Omental fat pad (tissue), 4 donors: ENCODE data around the gene CNNM2. TPM values are rescaled to one million over a fixed set of nuclear protein-coding genes. Genes with fewer than 3 reads are reported as not detected.

Experiments
- ATAC-seq: fragments of 150-250 bp; one replicate; pipeline ENCODE4 v1.9.1; 2016; ENCODE audit warnings: mild to moderate bottlenecking, moderate library complexity; ENCODE audit not compliant: low FRiP score
- DNase-seq: peaks from one replicate; pipeline ENCODE4 v3.0.0-alpha.2; 2019; ENCODE audit warnings: low spot score
- total RNA-seq, 4 donors: library from RNA; depleted of rRNA; stranded (reverse); fragments of >200 nt; gene quantifications; one replicate each; pipeline ENCODE4 v1.1.0, GENCODE V29; 2016
- TF ChIP-seq, protein P1 (sequence below), 3 donors: fragments of 450-650 bp; IDR thresholded peaks; one replicate each; pipeline ENCODE4 v1.5.1; 2016 to 2017; ENCODE audit warnings: antibody characterized with exemption in 3 of 3, mild to moderate bottlenecking in 3 of 3, moderate library complexity in 2 of 3

Gene CNNM2
- total RNA-seq, 4 donors from 2014 or later = 2.3 to 9.8 (median 3.2) TPM

DNA sequence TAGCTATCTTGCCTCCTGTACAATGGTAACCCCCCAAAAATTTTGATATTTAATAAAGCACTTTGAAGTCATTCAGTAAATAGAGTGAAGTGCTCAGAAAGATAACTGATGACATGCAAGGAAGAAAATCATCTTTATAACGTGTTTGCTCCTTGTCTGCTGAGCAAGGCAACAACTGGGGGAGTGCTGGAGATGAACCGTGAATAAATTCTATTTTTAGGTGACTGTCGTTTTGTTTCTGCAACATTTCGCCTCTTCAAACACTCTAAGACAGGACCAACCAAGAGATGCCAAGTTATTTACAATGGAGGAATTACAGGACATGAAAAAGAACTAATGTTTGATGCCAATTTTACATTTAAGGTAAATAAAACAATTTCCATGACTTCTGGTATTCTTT, 39.5 kb upstream of the CNNM2 start:
- TF ChIP-seq, protein P1, sequence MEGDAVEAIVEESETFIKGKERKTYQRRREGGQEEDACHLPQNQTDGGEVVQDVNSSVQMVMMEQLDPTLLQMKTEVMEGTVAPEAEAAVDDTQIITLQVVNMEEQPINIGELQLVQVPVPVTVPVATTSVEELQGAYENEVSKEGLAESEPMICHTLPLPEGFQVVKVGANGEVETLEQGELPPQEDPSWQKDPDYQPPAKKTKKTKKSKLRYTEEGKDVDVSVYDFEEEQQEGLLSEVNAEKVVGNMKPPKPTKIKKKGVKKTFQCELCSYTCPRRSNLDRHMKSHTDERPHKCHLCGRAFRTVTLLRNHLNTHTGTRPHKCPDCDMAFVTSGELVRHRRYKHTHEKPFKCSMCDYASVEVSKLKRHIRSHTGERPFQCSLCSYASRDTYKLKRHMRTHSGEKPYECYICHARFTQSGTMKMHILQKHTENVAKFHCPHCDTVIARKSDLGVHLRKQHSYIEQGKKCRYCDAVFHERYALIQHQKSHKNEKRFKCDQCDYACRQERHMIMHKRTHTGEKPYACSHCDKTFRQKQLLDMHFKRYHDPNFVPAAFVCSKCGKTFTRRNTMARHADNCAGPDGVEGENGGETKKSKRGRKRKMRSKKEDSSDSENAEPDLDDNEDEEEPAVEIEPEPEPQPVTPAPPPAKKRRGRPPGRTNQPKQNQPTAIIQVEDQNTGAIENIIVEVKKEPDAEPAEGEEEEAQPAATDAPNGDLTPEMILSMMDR (IDR thresholded peaks at IDR 0.05) = no peak
- ATAC-seq (no peak), DNase-seq (no peak)

DNA sequence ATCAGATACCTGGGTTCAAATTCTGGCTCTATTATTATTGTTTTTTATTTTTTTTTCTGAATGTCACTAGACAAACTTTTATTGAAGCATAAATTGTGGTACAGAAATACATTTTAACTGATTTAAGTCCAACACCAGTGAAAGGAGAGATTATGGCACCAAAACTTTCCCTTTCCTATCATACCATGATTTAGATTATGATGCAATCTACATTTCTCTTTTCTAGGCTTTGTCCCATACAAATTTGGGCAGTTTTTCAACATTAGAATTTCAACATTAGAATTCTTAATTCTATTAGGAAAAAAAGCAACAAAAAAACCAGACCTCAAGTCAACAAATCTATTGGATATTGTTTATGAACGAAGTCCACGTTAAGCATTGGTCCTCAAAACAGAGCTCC, 37.8 kb upstream of the CNNM2 start:
- DNase-seq = no peak
- no peak for ATAC-seq
- TF ChIP-seq, protein P1 (IDR thresholded peaks at IDR 0.05) = no peak

DNA sequence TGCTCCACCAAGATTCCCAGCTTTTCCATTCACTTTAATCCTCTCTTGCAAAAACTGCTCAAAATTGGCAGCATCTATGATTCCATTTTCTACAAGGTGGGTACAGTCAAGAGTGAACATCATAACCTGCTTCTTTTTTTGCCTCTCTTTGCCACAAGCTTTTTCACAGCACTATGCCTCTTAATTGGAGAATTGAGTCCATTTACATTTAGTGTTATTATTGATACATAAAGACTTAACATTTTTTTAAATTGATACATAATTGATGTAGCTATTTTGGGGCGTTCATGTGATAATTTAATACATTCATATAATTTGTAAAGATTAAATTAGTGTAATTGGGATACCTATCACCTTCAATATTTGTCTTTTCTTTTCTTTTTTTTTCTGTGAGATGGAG, 30.0 kb upstream of the CNNM2 start:
- TF ChIP-seq, protein P1 (IDR thresholded peaks at IDR 0.05) = no peak
- ATAC-seq = no peak
- DNase-seq = no peak

DNA sequence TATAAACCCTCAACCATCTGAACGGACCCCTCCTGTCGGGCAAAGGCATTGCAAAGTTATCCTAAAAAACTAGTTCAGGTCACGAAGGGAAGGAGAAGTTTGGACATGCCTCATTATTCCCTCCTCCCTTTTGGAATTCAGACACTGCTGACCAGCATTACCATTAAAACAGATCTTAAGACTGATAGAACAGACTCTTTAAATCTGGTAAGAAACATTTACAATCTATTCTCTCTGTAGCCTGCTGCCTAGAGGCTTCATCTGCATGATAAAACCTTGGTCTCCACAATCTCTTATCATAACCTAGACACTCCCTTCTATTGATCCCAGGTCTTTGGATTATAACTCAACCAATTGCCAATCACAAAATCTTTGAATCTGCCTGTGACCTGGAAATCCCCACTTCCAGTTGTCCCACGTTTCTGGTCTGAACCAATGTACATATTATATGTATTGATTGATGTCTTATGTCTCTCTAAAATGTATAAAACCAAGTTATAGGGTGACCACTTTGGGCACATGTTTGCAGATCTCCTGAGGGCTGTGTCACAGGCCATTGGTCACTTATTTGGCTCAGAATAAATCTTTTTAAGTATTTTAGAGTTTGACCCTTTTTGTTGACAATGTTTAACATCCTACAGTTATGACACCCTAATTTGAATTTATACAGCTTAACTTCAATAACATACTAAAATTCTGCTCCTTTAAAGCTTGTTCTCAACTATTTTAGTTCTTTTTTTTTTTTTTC, 23.5 kb upstream of the CNNM2 start:
- DNase-seq (no peak), ATAC-seq (no peak)
- TF ChIP-seq, protein P1 (IDR thresholded peaks at IDR 0.05) = no peak

DNA sequence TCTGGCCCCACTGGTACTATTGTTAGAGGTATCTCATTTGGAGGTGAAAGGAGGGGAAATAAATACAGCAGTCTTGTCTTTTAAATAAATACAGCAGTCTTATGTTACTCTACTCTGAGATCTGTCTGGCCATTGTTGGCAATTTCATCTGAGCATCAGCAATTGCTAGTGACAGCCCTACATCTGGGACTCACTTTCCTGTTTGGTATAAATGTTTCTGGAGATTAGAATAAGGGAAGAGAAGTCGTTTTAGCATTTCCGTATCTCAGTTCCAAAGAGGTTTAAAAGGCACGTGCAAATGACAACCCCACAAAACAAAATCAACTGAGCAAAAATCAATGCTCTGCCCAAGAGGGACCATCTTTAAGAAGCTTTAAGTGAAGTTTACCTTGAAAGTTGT, 18.1 kb upstream of the CNNM2 start:
- DNase-seq (no peak), ATAC-seq (no peak)
- TF ChIP-seq, protein P1 (IDR thresholded peaks at IDR 0.05) = no peak

DNA sequence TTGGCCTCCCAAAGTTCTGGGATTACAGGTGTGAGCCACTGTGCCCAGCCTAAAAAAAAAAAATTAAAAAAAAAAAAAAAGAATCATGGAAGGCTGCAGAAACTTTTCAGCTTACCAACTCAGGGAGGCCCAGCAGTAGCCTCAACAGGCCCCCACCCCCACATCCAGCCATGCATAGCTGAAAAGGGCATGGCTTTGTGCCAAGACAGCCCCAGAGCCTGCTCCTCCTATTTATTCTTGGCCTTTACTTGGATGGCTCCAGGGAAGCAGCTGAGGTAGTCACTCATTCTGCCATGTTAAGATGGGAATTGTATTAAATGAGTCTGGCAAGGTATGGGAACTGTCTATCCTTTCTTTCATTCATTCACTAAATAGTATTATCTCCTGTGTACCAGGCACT, 13.7 kb upstream of the CNNM2 start:
- no peak for ATAC-seq
- TF ChIP-seq, protein P1 (IDR thresholded peaks at IDR 0.05) = no peak
- DNase-seq = no peak

DNA sequence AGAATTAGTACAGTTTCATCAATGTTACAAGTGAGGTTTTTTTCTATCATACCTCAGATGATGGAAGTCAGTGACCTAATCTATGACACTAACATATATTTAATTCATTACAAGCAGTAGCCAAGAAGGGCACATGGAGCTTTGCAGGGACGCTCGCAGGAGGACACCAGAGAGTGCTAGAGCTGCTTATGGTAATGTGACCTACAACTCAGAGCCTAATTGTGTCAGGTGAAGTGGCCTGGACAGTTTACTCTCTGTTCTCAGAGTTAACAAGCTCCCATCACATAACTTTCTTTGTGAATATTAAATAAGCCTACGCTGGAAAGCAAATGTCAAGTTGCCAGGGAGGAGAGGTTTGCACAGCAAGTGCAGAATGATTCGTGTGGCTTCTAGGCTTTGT, 11.6 kb upstream of the CNNM2 start:
- ATAC-seq (no peak), DNase-seq (no peak)
- TF ChIP-seq, protein P1 (IDR thresholded peaks at IDR 0.05) = no peak
